ENCODE results near the gene ZDHHC15. TPM values are rescaled to one million over a fixed set of nuclear protein-coding genes. Genes with fewer than 3 reads are reported as not detected.
"Not testable (repeated sequence)": the region's sequence is repeated elsewhere in the genome, so short reads cannot be mapped to it uniquely, and the experiment has no call there.

Gene ZDHHC15
- polyA plus RNA-seq, 1 donor from 2014 or later, result 9.3 TPM

DNA sequence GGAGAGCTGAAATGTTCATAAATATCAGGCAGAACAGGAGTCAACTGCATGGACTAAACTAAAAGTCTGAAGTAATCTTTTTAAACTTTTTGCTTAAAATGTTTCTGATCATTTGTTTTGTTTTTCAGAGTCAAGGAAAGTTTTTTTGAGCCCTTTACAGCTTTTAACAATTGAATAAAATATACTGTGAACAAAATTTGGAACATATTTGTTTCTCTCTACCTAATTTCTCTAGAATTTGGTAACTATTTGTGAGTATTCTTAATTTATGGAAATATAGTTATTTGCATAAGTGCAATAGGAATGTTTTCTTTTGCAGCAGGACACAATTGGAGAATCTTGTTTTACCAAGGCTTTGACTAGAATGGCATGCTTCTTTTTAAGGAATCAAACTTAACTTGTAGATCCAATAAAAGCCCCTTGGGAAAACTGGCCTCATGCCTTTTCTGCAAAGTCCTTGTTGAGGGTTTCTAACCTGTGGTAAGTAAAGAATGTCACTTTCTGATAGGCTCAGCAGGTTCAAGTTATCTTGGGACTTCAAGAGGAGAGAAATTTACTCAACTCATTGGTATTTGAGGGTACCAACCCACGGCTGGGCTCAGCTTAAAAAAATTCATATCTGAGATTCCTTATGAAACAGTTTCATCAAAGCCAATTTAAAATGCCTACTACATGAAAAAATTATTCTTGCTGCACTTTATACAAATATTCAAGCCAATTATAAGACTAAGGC is 157.4 kb downstream of the ZDHHC15 start:
- TF ChIP-seq MXI1 (conservative IDR thresholded peaks at IDR 0.05; ENCODE audit: poor library complexity, severe bottlenecking) (no peak), EZH2 (IDR thresholded peaks at IDR 0.05; ENCODE audit: borderline replicate concordance, insufficient read depth, low read length, poor library complexity, severe bottlenecking) (no peak), SMC3 (conservative IDR thresholded peaks at IDR 0.05; ENCODE audit: poor library complexity) (no peak), RAD21 (conservative IDR thresholded peaks at IDR 0.05) (no peak), EP300 (conservative IDR thresholded peaks at IDR 0.05; ENCODE audit: poor library complexity, severe bottlenecking) (no peak), TAF1 (IDR thresholded peaks at IDR 0.05; ENCODE audit: low read depth) (no peak), POLR2AphosphoS5 (IDR thresholded peaks at IDR 0.05) (no peak)
- TF ChIP-seq, protein P1, sequence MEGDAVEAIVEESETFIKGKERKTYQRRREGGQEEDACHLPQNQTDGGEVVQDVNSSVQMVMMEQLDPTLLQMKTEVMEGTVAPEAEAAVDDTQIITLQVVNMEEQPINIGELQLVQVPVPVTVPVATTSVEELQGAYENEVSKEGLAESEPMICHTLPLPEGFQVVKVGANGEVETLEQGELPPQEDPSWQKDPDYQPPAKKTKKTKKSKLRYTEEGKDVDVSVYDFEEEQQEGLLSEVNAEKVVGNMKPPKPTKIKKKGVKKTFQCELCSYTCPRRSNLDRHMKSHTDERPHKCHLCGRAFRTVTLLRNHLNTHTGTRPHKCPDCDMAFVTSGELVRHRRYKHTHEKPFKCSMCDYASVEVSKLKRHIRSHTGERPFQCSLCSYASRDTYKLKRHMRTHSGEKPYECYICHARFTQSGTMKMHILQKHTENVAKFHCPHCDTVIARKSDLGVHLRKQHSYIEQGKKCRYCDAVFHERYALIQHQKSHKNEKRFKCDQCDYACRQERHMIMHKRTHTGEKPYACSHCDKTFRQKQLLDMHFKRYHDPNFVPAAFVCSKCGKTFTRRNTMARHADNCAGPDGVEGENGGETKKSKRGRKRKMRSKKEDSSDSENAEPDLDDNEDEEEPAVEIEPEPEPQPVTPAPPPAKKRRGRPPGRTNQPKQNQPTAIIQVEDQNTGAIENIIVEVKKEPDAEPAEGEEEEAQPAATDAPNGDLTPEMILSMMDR (IDR thresholded peaks at IDR 0.05; ENCODE audit: poor library complexity, severe bottlenecking), result no peak
- TF ChIP-seq, protein P2, sequence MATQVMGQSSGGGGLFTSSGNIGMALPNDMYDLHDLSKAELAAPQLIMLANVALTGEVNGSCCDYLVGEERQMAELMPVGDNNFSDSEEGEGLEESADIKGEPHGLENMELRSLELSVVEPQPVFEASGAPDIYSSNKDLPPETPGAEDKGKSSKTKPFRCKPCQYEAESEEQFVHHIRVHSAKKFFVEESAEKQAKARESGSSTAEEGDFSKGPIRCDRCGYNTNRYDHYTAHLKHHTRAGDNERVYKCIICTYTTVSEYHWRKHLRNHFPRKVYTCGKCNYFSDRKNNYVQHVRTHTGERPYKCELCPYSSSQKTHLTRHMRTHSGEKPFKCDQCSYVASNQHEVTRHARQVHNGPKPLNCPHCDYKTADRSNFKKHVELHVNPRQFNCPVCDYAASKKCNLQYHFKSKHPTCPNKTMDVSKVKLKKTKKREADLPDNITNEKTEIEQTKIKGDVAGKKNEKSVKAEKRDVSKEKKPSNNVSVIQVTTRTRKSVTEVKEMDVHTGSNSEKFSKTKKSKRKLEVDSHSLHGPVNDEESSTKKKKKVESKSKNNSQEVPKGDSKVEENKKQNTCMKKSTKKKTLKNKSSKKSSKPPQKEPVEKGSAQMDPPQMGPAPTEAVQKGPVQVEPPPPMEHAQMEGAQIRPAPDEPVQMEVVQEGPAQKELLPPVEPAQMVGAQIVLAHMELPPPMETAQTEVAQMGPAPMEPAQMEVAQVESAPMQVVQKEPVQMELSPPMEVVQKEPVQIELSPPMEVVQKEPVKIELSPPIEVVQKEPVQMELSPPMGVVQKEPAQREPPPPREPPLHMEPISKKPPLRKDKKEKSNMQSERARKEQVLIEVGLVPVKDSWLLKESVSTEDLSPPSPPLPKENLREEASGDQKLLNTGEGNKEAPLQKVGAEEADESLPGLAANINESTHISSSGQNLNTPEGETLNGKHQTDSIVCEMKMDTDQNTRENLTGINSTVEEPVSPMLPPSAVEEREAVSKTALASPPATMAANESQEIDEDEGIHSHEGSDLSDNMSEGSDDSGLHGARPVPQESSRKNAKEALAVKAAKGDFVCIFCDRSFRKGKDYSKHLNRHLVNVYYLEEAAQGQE (IDR thresholded peaks at IDR 0.05; ENCODE audit: borderline replicate concordance), result no peak
- Histone ChIP-seq H3K9ac (ENCODE audit: low read length) (no peak overlapping the region), H3K9me3 (ENCODE audit: low read length) (no peaks in the 10 kb centered on the region), H3K27me3 (ENCODE audit: insufficient read depth, low read depth, low read length) (no peaks in the 10 kb centered on the region), H3F3A (ENCODE audit: insufficient read depth, low read length, poor library complexity, severe bottlenecking) (no peaks in the 10 kb centered on the region), H2AFZ (ENCODE audit: low read depth, low read length) (no peak overlapping the region), H3K36me3 (ENCODE audit: insufficient read depth, low read length) (no peaks in the 10 kb centered on the region), H3K4me3 (ENCODE audit: low read length) (no peak overlapping the region), H3K4me2 (ENCODE audit: low read length) (no peak overlapping the region), H4K20me1 (ENCODE audit: insufficient read depth) (no peaks in the 10 kb centered on the region), H3K79me2 (replicated peaks; ENCODE audit: insufficient read depth, low read length) (no peaks in the 10 kb centered on the region), H3K27ac (ENCODE audit: low read length) (no peak overlapping the region), H3K9me2 (ENCODE audit: insufficient read depth, low read length) (no peaks in the 10 kb centered on the region)

DNA sequence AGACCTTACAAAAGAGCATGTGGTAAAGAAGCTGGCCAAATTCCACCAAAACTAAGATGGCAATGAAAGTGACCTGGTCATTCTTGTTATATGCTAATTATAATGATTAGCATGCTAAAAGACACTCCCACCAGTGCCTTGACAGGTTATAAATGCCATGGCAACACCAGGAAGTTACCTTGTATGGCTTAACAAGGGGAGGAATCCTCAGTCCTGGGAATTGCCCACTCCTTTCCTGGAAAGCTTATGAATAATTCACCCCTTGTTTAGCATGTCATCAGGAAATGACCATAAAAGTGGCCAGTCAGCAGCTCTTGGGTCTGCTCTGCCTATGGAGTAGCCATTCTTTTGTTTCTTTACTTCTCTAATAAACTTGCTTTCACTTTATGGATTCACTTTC is 161.0 kb downstream of the ZDHHC15 start:
- no peaks in the 10 kb centered on the region for H3K9me3 ChIP-seq (ENCODE audit: low read length)
- no peaks in the 10 kb centered on the region for H3F3A ChIP-seq (ENCODE audit: insufficient read depth, low read length, poor library complexity, severe bottlenecking)
- H3K4me3 ChIP-seq (ENCODE audit: low read length), result no peak overlapping the region
- TF ChIP-seq SMC3 (conservative IDR thresholded peaks at IDR 0.05; ENCODE audit: poor library complexity) (no peak), MXI1 (conservative IDR thresholded peaks at IDR 0.05; ENCODE audit: poor library complexity, severe bottlenecking) (no peak), POLR2AphosphoS5 (IDR thresholded peaks at IDR 0.05) (no peak), EP300 (conservative IDR thresholded peaks at IDR 0.05; ENCODE audit: poor library complexity, severe bottlenecking) (no peak), RAD21 (conservative IDR thresholded peaks at IDR 0.05) (no peak), EZH2 (IDR thresholded peaks at IDR 0.05; ENCODE audit: borderline replicate concordance, insufficient read depth, low read length, poor library complexity, severe bottlenecking) (no peak), TAF1 (IDR thresholded peaks at IDR 0.05; ENCODE audit: low read depth) (no peak)
- TF ChIP-seq, protein P2 (IDR thresholded peaks at IDR 0.05; ENCODE audit: borderline replicate concordance), result no peak
- TF ChIP-seq, protein P1 (IDR thresholded peaks at IDR 0.05; ENCODE audit: poor library complexity, severe bottlenecking), result no peak
- no peaks in the 10 kb centered on the region for H3K36me3 ChIP-seq (ENCODE audit: insufficient read depth, low read length)
- H3K4me2 ChIP-seq (ENCODE audit: low read length), result no peak overlapping the region
- no peaks in the 10 kb centered on the region for H3K79me2 ChIP-seq (replicated peaks; ENCODE audit: insufficient read depth, low read length)
- no peak overlapping the region for H3K9ac ChIP-seq (ENCODE audit: low read length)
- H3K27me3 ChIP-seq (ENCODE audit: insufficient read depth, low read depth, low read length), result no peaks in the 10 kb centered on the region
- H4K20me1 ChIP-seq (ENCODE audit: insufficient read depth), result no peaks in the 10 kb centered on the region
- H2AFZ ChIP-seq (ENCODE audit: low read depth, low read length), result no peak overlapping the region
- no peaks in the 10 kb centered on the region for H3K9me2 ChIP-seq (ENCODE audit: insufficient read depth, low read length)
- no peak overlapping the region for H3K27ac ChIP-seq (ENCODE audit: low read length)

DNA sequence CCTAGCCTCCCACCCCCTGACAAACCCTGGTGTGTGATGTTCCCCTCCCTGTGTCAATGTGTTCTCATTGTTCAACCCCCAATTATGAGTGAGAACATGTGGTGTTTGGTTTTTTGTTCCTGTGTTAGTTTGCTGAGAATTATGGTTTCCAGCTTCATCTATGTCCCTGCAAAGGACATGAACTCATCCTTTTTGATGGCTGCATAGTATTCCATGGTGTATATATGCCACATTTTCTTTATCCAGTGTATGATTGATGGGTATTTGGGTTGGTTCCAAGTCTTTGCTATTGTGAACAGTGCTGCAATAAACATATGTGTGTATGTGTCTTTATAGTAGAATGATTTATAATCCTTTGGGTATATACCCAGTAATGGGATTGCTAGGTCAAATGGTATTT is 174.2 kb downstream of the ZDHHC15 start:
- not testable (repeated sequence) for H2AFZ ChIP-seq (ENCODE audit: low read depth, low read length); H3K27ac ChIP-seq (ENCODE audit: low read length); H3K9me2 ChIP-seq (ENCODE audit: insufficient read depth, low read length); H3K36me3 ChIP-seq (ENCODE audit: insufficient read depth, low read length); H3K79me2 ChIP-seq (replicated peaks; ENCODE audit: insufficient read depth, low read length); H4K20me1 ChIP-seq (ENCODE audit: insufficient read depth); H3K4me2 ChIP-seq (ENCODE audit: low read length); H3K27me3 ChIP-seq (ENCODE audit: insufficient read depth, low read depth, low read length); H3K9ac ChIP-seq (ENCODE audit: low read length); H3F3A ChIP-seq (ENCODE audit: insufficient read depth, low read length, poor library complexity, severe bottlenecking); H3K9me3 ChIP-seq (ENCODE audit: low read length); H3K4me3 ChIP-seq (ENCODE audit: low read length)

Data from neural cell (in vitro differentiated cells).